Testis (tissue), 3 donors: Measurements from ENCODE around the gene NUBPL. TPM values are rescaled to one million over a fixed set of nuclear protein-coding genes. Genes with fewer than 3 reads are reported as not detected.

Experiments used
- DNase-seq: peaks from one replicate; pipeline ENCODE4 v3.0.0-alpha.2; 2019
- H3K27ac ChIP-seq, 2 donors: fragments of 200-600 bp; sonication (generic); one replicate each; pipeline ENCODE4 v1.5.1; 2019
- H3K27me3 ChIP-seq: fragments of 200-600 bp; sonication (generic); one replicate; pipeline ENCODE4 v1.5.1; 2019
- H3K36me3 ChIP-seq: fragments of 200-600 bp; sonication (generic); one replicate; pipeline ENCODE4 v1.5.1; 2017; ENCODE audit warnings: low read depth; ENCODE audit errors: missing control alignments
- H3K4me1 ChIP-seq: fragments of 200-600 bp; sonication (generic); one replicate; pipeline ENCODE4 v1.5.1; 2019
- H3K4me3 ChIP-seq, 2 donors: fragments of 200-600 bp; sonication (generic); one replicate each; pipeline ENCODE4 v1.5.1; 2017 to 2019
- H3K9me3 ChIP-seq: fragments of 200-600 bp; sonication (generic); one replicate; pipeline ENCODE4 v1.5.1; 2017
- POLR2A ChIP-seq: fragments of 450-650 bp; IDR thresholded peaks from one replicate; pipeline ENCODE4 v1.6.1; 2017; ENCODE audit warnings: antibody characterized with exemption, mild to moderate bottlenecking, moderate library complexity
- WGBS, 2 donors: methylation state at CpG; one replicate each; pipeline ENCODE4 v1.1.5; 2018; 5-methylcytosine and 5-hydroxymethylcytosine counted together
- intact Hi-C: fragments of 100-400 bp; cut with DNase I; formaldehyde crosslinking; loops from one replicate; pipeline ENCODE4 v1.15.1; 2023; ENCODE audit warnings: low total_unique reads
- polyA plus RNA-seq: library from polyadenylated mRNA; stranded (reverse); fragments of 350-450 nt; fragmentation: Illumina TruSeq; extraction: RNeasy Lipid Tissue Mini Kit (QIAGEN cat#74804); gene quantifications from one replicate; pipeline ENCODE4 v1.2.3, GENCODE V29; 2014; ENCODE audit warnings: low read depth, low replicate concordance; ENCODE audit not compliant: insufficient read depth
- total RNA-seq, 2 donors: library from RNA; depleted of rRNA; stranded (reverse); fragments of >200 nt; gene quantifications; one replicate each; pipeline ENCODE4 v1.2.3, GENCODE V29; 2016
- TF ChIP-seq, protein P1 (sequence below), 3 experiments: fragments of 450-650 bp in 2 of 3; fragments of 200-600 bp in 1 of 3; sonication (generic) in 1 of 3; IDR thresholded peaks; one replicate each; pipeline ENCODE4 v1.5.1; 2016 to 2019; ENCODE audit warnings: antibody characterized with exemption in 3 of 3, mild to moderate bottlenecking in 2 of 3, moderate library complexity in 1 of 3

The NUBPL gene
- total and polyA plus RNA-seq, 3 donors from 2014 or later: 7.8 to 25.0 (median 19.8) TPM

DNA sequence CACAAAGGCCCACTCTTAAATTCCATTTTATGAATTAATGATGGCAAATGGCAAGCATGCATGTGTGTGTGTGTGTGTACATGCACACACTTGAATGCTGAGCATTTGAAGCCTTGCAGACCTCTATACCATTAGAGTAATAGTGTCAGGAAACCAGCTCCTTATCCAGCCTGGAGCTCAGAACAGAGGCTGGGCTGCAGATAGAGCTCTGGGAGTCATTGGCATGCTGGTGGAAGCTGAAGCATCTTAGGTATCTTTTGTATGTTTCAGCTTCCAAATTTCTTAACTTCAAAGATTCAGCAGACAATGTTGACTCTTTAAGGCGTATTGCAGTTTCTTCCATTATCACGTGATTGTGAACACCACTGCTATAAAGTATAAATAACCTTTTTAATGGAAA, 323.0 kb downstream of the NUBPL start:
- Histone ChIP-seq H3K27me3 (no peaks in the 10 kb centered on the region), H3K27ac (no peak overlapping the region), H3K9me3 (no peaks in the 10 kb centered on the region), H3K4me3 (no peak overlapping the region), H3K36me3 (no peaks in the 10 kb centered on the region), H3K4me1 (no peaks in the 10 kb centered on the region)
- intact Hi-C loops: no loop called here
- DNase-seq: no peak
- TF ChIP-seq POLR2A: no peak
- TF ChIP-seq, protein P1, sequence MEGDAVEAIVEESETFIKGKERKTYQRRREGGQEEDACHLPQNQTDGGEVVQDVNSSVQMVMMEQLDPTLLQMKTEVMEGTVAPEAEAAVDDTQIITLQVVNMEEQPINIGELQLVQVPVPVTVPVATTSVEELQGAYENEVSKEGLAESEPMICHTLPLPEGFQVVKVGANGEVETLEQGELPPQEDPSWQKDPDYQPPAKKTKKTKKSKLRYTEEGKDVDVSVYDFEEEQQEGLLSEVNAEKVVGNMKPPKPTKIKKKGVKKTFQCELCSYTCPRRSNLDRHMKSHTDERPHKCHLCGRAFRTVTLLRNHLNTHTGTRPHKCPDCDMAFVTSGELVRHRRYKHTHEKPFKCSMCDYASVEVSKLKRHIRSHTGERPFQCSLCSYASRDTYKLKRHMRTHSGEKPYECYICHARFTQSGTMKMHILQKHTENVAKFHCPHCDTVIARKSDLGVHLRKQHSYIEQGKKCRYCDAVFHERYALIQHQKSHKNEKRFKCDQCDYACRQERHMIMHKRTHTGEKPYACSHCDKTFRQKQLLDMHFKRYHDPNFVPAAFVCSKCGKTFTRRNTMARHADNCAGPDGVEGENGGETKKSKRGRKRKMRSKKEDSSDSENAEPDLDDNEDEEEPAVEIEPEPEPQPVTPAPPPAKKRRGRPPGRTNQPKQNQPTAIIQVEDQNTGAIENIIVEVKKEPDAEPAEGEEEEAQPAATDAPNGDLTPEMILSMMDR (IDR thresholded peaks at IDR 0.05): no peak
- 94 to 95% methylated on average over 2 of the region's 2 CpGs for WGBS, 2 donors

DNA sequence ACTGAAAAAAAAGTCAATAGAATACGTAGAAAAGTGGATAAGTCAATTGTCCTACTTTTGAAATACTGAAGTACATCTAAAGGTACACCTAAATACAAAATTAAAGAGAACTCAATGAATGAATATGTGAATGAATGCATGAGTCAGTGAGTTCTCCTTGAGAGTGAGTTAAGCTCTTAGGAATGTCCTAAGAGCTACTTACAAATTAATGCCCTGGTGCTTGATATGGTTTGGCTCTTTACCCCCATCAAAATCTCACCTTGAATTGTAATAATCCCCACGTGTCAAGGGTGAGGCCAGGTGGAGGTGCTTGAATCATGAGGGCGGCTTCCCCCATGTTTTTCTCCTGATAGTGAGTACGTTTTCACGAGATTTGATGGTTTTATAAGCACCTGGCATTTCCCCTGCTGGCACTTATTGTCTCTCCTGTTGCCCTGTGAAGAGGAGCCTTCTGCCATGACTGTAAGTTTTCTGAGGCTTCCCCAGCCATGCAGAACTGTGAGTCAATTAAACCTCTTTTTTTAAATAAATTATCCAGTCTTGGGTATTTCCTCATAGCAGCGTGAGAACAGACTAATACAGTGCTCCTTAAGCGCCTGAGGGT, 323.7 kb downstream of the NUBPL start:
- Histone ChIP-seq H3K9me3 (no peaks in the 10 kb centered on the region), H3K4me1 (no peaks in the 10 kb centered on the region), H3K4me3 (no peak overlapping the region), H3K27me3 (no peaks in the 10 kb centered on the region), H3K36me3 (no peaks in the 10 kb centered on the region), H3K27ac (no peak overlapping the region)
- intact Hi-C loops: no loop called here
- TF ChIP-seq, protein P1 (IDR thresholded peaks at IDR 0.05): no peak
- no peak for TF ChIP-seq POLR2A
- DNase-seq: no peak
- 90 to 94% methylated on average over 7 of the region's 7 CpGs for WGBS, 2 donors

DNA sequence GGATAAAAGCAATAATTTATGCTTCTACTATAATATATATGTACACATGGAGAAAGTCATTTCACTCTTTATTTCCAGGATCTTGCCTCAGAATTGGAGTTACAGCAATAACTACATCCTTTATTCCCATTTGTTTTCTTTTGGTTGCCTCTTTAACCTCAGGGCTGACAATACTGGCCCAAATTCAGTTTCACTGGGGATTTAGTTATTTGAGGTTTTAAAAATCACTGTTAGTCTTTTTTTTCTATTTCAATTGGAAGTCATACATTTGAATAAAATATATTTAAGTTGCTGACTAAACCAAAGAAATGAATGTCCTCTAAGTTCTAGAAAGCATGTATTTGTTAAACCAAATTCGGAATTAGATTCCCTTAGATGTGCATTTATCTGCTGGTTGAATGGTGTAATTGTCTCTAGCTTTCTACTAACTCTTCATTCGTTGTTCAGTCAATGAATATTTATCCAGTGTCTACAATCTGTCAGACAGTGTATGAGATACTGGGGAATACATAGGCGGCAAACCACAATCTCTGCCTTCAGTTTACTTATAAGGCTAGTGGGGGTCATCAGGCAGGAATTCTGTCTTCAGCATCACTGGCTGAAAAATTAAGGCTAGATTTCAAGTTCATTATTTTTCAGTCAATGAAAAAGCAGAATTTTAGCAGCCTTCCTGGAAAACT, 325.1 kb downstream of the NUBPL start:
- Histone ChIP-seq H3K36me3 (no peaks in the 10 kb centered on the region), H3K27me3 (no peaks in the 10 kb centered on the region), H3K4me1 (no peaks in the 10 kb centered on the region), H3K27ac (no peak overlapping the region), H3K4me3 (no peak overlapping the region), H3K9me3 (no peaks in the 10 kb centered on the region)
- intact Hi-C loops: no loop called here
- DNase-seq: no peak
- 90 to 96% methylated on average over 3 of the region's 3 CpGs for WGBS, 2 donors
- TF ChIP-seq, protein P1 (IDR thresholded peaks at IDR 0.05): no peak
- no peak for TF ChIP-seq POLR2A

DNA sequence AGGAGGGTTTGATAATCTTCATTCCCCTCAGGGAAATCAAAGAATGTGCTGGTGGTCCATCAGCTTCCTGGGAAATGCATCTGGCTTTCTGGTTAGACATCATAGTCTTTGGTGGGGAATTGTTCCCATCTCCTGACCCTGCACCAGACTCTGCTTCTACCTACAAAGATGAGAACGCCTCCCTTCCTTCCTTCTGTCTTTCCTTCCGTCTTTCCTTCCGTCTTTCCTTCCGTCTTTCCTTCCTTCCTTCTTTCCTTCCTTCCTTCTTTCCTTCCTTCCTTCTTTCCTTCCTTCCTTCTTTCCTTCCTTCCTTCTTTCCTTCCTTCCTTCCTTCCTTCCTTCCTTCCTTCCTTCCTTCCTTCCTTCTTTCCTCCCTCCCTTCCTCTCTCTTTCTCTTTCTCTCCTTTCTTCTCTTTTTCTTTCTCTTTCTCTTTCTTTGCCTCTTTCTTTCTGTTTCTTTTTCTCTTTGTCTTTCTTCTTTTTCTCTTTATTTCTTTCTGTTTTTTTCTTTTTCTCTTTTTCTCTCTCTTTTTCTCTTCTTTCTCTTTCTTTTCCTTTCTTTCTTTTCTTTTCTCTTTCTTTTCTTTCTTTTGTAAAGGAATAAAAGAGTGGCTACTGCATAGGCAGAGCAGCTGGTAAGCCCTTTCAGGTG, 326.9 kb downstream of the NUBPL start:
- Histone ChIP-seq H3K9me3 (no peaks in the 10 kb centered on the region), H3K4me3 (no peak overlapping the region), H3K36me3 (no peaks in the 10 kb centered on the region), H3K27me3 (no peaks in the 10 kb centered on the region), H3K4me1 (no peaks in the 10 kb centered on the region), H3K27ac (no peak overlapping the region)
- no peak for DNase-seq
- TF ChIP-seq, protein P1 (IDR thresholded peaks at IDR 0.05): no peak
- TF ChIP-seq POLR2A: no peak
- WGBS, 2 donors: 95 to 99% methylated on average over 4 of the region's 4 CpGs
- intact Hi-C loops: no loop called here
